ENCODE results near the gene ANP32B. TPM values are rescaled to one million over a fixed set of nuclear protein-coding genes. Genes with fewer than 3 reads are reported as not detected.

Gene ANP32B
- total and polyA plus RNA-seq, 2 donors from 2014 or later = 101 TPM

DNA sequence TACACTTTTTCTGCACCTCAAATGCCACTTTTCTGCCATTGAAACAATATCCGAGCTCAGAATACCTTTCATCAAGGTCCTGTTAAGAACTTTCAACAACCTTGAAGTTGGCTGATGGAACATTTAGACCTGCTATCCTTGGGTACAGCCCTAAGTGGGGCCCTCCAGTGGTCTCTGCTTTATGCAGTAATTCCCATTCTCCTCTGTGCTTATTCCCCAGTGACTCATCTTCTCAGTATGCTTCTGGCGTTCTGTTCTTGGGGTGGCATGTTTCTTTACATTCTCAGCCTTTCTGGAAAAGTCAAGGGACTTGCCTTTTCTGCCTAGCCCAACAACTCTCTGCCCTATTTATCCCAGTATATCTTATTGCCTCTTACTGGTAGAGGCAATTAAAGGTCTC is 7.1 kb downstream of the ANP32B start:
- FAIRE-seq (no peak), DNase-seq (no peak)
- Histone ChIP-seq H3K9ac (ENCODE audit: low read length in 3 of 3) (no peak overlapping the region), H3K27ac (ENCODE audit: low read depth in 2 of 2, low read length in 2 of 2) (no peak overlapping the region), H3K4me1 (ENCODE audit: control insufficient read depth in 2 of 3, insufficient read depth in 2 of 3, low read depth in 1 of 3, low read length in 3 of 3) (peaks cover 0 to 4% (median under 1%) of the 10 kb centered on the region in 3 donors), H3K27me3 (ENCODE audit: control insufficient read depth, insufficient read depth, low read length) (no peaks in the 10 kb centered on the region), H3K36me3 (ENCODE audit: control insufficient read depth in 2 of 3, insufficient read depth in 3 of 3, low read length in 3 of 3) (peaks cover 0 to 3% (median 3%) of the 10 kb centered on the region in 3 donors), H3K4me3 (ENCODE audit: low read length in 3 of 3) (no peak overlapping the region), H3K9me3 (ENCODE audit: control insufficient read depth in 2 of 3, insufficient read depth in 1 of 3, low read length in 3 of 3) (no peaks in the 10 kb centered on the region)
- TF ChIP-seq, protein P1, sequence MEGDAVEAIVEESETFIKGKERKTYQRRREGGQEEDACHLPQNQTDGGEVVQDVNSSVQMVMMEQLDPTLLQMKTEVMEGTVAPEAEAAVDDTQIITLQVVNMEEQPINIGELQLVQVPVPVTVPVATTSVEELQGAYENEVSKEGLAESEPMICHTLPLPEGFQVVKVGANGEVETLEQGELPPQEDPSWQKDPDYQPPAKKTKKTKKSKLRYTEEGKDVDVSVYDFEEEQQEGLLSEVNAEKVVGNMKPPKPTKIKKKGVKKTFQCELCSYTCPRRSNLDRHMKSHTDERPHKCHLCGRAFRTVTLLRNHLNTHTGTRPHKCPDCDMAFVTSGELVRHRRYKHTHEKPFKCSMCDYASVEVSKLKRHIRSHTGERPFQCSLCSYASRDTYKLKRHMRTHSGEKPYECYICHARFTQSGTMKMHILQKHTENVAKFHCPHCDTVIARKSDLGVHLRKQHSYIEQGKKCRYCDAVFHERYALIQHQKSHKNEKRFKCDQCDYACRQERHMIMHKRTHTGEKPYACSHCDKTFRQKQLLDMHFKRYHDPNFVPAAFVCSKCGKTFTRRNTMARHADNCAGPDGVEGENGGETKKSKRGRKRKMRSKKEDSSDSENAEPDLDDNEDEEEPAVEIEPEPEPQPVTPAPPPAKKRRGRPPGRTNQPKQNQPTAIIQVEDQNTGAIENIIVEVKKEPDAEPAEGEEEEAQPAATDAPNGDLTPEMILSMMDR (IDR thresholded peaks at IDR 0.05; ENCODE audit: borderline replicate concordance, extremely low read depth, insufficient read depth) = no peak
- intact Hi-C loops (cut with DNase I) = no loop called here

- Histone ChIP-seq H3K9ac (ENCODE audit: low read length in 3 of 3) (no peak overlapping the region), H3K4me1 (ENCODE audit: control insufficient read depth in 2 of 3, insufficient read depth in 2 of 3, low read depth in 1 of 3, low read length in 3 of 3) (peaks cover 0 to 2% (median 0%) of the 10 kb centered on the region in 3 donors), H3K27me3 (ENCODE audit: control insufficient read depth, insufficient read depth, low read length) (no peaks in the 10 kb centered on the region), H3K4me3 (ENCODE audit: low read length in 3 of 3) (no peak overlapping the region), H3K27ac (ENCODE audit: low read depth in 2 of 2, low read length in 2 of 2) (no peak overlapping the region), H3K9me3 (ENCODE audit: control insufficient read depth in 2 of 3, insufficient read depth in 1 of 3, low read length in 3 of 3) (no peaks in the 10 kb centered on the region), H3K36me3 (ENCODE audit: control insufficient read depth in 2 of 3, insufficient read depth in 3 of 3, low read length in 3 of 3) (peaks cover 0 to 7% (median 5%) of the 10 kb centered on the region in 3 donors)
- DNase-seq (no peak), FAIRE-seq (no peak)
- TF ChIP-seq, protein P1 (IDR thresholded peaks at IDR 0.05; ENCODE audit: borderline replicate concordance, extremely low read depth, insufficient read depth) = no peak
- intact Hi-C loops (cut with DNase I) = no loop called here
Observed at GRCh38 chr9:97991818-97992217, 8.7 kb downstream of the ANP32B start.

DNA sequence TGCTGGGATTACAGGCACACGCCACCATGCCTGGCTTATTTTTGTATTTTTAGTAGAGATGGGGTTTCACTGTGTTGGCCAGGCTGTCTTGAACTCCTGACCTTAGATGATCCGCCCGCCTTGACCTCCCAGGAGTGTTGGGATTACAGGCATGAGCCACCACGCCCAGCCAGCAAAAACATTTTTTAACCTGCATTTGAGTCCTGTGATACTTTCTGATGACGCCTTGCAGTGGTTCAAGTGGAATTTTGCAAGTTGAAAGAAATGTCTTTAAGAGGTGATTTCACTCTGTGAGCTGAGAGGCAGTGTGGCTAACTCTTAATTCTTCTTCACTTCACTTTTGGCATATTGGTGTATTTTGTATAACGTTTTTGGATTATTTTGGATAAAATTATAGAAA is 9.1 kb downstream of the ANP32B start:
- H3K4me3 ChIP-seq (ENCODE audit: low read length in 3 of 3) = no peak overlapping the region
- no peak for DNase-seq
- H3K4me1 ChIP-seq (ENCODE audit: control insufficient read depth in 2 of 3, insufficient read depth in 2 of 3, low read depth in 1 of 3, low read length in 3 of 3) = peaks cover 0 to 2% (median 0%) of the 10 kb centered on the region in 3 donors
- H3K27me3 ChIP-seq (ENCODE audit: control insufficient read depth, insufficient read depth, low read length) = no peaks in the 10 kb centered on the region
- intact Hi-C loops (cut with DNase I) = no loop called here
- no peak for FAIRE-seq
- TF ChIP-seq, protein P1 (IDR thresholded peaks at IDR 0.05; ENCODE audit: borderline replicate concordance, extremely low read depth, insufficient read depth) = no peak
- H3K9me3 ChIP-seq (ENCODE audit: control insufficient read depth in 2 of 3, insufficient read depth in 1 of 3, low read length in 3 of 3) = no peaks in the 10 kb centered on the region
- H3K9ac ChIP-seq (ENCODE audit: low read length in 3 of 3) = no peak overlapping the region
- no peak overlapping the region for H3K27ac ChIP-seq (ENCODE audit: low read depth in 2 of 2, low read length in 2 of 2)
- H3K36me3 ChIP-seq (ENCODE audit: control insufficient read depth in 2 of 3, insufficient read depth in 3 of 3, low read length in 3 of 3) = peaks cover 0 to 7% (median 7%) of the 10 kb centered on the region in 3 donors

DNA sequence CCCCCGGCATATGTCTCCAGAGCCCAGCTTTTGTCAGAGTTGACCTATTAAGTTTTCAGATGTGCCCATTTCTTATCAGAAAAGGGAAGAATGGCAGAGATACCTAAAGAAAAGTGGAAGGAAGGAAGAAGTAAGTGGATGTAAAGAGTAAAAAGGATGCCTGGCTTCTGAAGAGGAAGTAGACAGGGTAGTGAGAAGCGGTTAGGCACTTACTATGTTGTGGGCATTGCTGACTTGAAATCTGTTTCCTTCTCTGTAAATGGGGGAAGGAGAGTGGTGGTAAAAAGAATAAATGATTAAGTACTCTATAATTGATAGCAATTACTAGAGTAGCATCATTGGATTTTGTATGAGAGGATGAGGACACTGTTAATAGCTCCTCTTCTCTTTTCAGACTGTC is 9.9 kb downstream of the ANP32B start:
- TF ChIP-seq, protein P1 (IDR thresholded peaks at IDR 0.05; ENCODE audit: borderline replicate concordance, extremely low read depth, insufficient read depth) = no peak
- no peak for FAIRE-seq

More for the DNA sequence above, 9.9 kb downstream of the ANP32B start:
- Histone ChIP-seq H3K4me1 (ENCODE audit: control insufficient read depth in 2 of 3, insufficient read depth in 2 of 3, low read depth in 1 of 3, low read length in 3 of 3) (peaks cover 0 to 2% (median 0%) of the 10 kb centered on the region in 3 donors), H3K9ac (ENCODE audit: low read length in 3 of 3) (no peak overlapping the region), H3K4me3 (ENCODE audit: low read length in 3 of 3) (no peak overlapping the region), H3K9me3 (ENCODE audit: control insufficient read depth in 2 of 3, insufficient read depth in 1 of 3, low read length in 3 of 3) (no peaks in the 10 kb centered on the region), H3K27ac (ENCODE audit: low read depth in 2 of 2, low read length in 2 of 2) (no peak overlapping the region), H3K27me3 (ENCODE audit: control insufficient read depth, insufficient read depth, low read length) (no peaks in the 10 kb centered on the region), H3K36me3 (ENCODE audit: control insufficient read depth in 2 of 3, insufficient read depth in 3 of 3, low read length in 3 of 3) (peaks cover 0 to 12% (median 7%) of the 10 kb centered on the region in 3 donors)
- intact Hi-C loops (cut with DNase I) = no loop called here
- DNase-seq = no peak
